Left ventricle myocardium superior (tissue), 1 donor: ENCODE measurements around the gene EDEM3. TPM values are rescaled to one million over a fixed set of nuclear protein-coding genes. Genes with fewer than 3 reads are reported as not detected.
"Not testable (repeated sequence)": the region's sequence is repeated elsewhere in the genome, so short reads cannot be mapped to it uniquely, and the experiment has no call there.

ENCODE experiments used
- ATAC-seq: fragments of 200-7000 bp; cut with Tn5 transposase; one replicate; pipeline ENCODE4 v1.9.1; 2020; ENCODE audit warnings: mild to moderate bottlenecking, moderate library complexity
- DNase-seq: peaks from one replicate; pipeline ENCODE4 v3.0.0-alpha.2; 2020
- intact Hi-C: fragments of 100-400 bp; cut with micrococcal nuclease; formaldehyde crosslinking; loops from one replicate; pipeline ENCODE4 v1.11.0; 2022
- long read RNA-seq: library from polyadenylated mRNA; unstranded; transcript quantifications from one replicate; pipeline ENCODE4 v2.0.0, GENCODE V29; 2021
- total RNA-seq: library from RNA; stranded (reverse); fragmentation: NEBNext Ultra II Directional; extraction: Animal tissue kit (Norgen Biotek cat#: 25700); gene quantifications from one replicate; pipeline ENCODE4 v1.2.1, GENCODE V29; 2021
- donor health status: DM: no; HTN: yes; CAD: no; lungs with severe emphysema.

Gene EDEM3
- 18.3 TPM for total RNA-seq
- long read RNA-seq, full-length matches to known transcripts, result 11 of 29 reads
- long read RNA-seq, partial matches to known transcripts, result 7 of 29 reads
- long read RNA-seq, other reads (novel, unspliced or antisense), result 11 of 29 reads

GRCh38 chr1:184754476-184755225 is at the start of gene EDEM3:
EDEM3 (minus strand) TSS chr1:184754858; CDS start chr1:184754646, 212 bp downstream.
- intact Hi-C loops, result no loop called here
- peak; percentile 98 for ATAC-seq

GRCh38 chr1:184804220-184804619 is 49.6 kb upstream of the EDEM3 start:
- no peak for ATAC-seq
- DNase-seq, result no peak
- intact Hi-C loops, result loop anchor here (2.0 kb wide), 1 partner anchor 179 kb away; no protein-coding TSS in a partner anchor

More at GRCh38 chr1:184754476-184755225, at the start of gene EDEM3:
- peak; percentile 98 for DNase-seq

- ATAC-seq, result no peak
- no peak for DNase-seq
- intact Hi-C loops, result no loop called here
These were observed 48.5 kb upstream of the EDEM3 start for GRCh38 chr1:184803180-184803492.

- DNase-seq, result no peak
- intact Hi-C loops, result no loop called here
- no peak for ATAC-seq
These were observed 47.9 kb upstream of the EDEM3 start for GRCh38 chr1:184802354-184803179.

GRCh38 chr1:184801503-184801902 is 46.8 kb upstream of the EDEM3 start:
- DNase-seq (no peak), ATAC-seq (no peak)
- intact Hi-C loops, result no loop called here

- ATAC-seq, result no peak
- no peak for DNase-seq
- intact Hi-C loops, result no loop called here
These were observed 46.2 kb upstream of the EDEM3 start for GRCh38 chr1:184800876-184801275.

GRCh38 chr1:184793967-184794366 is 39.3 kb upstream of the EDEM3 start:
- intact Hi-C loops, result no loop called here
- no peak for ATAC-seq

GRCh38 chr1:184792450-184792969 is 37.9 kb upstream of the EDEM3 start:
- intact Hi-C loops, result no loop called here
- peak; percentile 89 for ATAC-seq

More at GRCh38 chr1:184793967-184794366, 39.3 kb upstream of the EDEM3 start:
- no peak for DNase-seq

GRCh38 chr1:184791550-184791900 is 36.9 kb upstream of the EDEM3 start:
- no peak for DNase-seq
- ATAC-seq, result no peak
- intact Hi-C loops, result no loop called here

More at GRCh38 chr1:184792450-184792969, 37.9 kb upstream of the EDEM3 start:
- DNase-seq, result peak; percentile 69

GRCh38 chr1:184790642-184791549 is 36.2 kb upstream of the EDEM3 start:
- no peak for ATAC-seq
- intact Hi-C loops, result no loop called here
- no peak for DNase-seq

GRCh38 chr1:184789884-184790283 is 35.2 kb upstream of the EDEM3 start:
- no peak for ATAC-seq
- intact Hi-C loops, result no loop called here
- DNase-seq, result no peak

- no peak for ATAC-seq
- intact Hi-C loops, result no loop called here
- no peak for DNase-seq
These were observed 34.3 kb upstream of the EDEM3 start for GRCh38 chr1:184788970-184789369.

GRCh38 chr1:184785529-184785928 is 30.9 kb upstream of the EDEM3 start:
- intact Hi-C loops, result no loop called here
- DNase-seq, result no peak
- ATAC-seq, result no peak

GRCh38 chr1:184783723-184784122 is 29.1 kb upstream of the EDEM3 start:
- ATAC-seq, DNase-seq, intact Hi-C loops: not testable (repeated sequence)

- intact Hi-C loops, result no loop called here
- ATAC-seq, result no peak
These were observed 27.3 kb upstream of the EDEM3 start for GRCh38 chr1:184781941-184782340.

GRCh38 chr1:184775885-184776284 is 21.2 kb upstream of the EDEM3 start:
- no peak for ATAC-seq

More at GRCh38 chr1:184781941-184782340, 27.3 kb upstream of the EDEM3 start:
- no peak for DNase-seq

GRCh38 chr1:184775329-184775728 is 20.7 kb upstream of the EDEM3 start:
- ATAC-seq (no peak), DNase-seq (no peak)
- intact Hi-C loops, result no loop called here

More at GRCh38 chr1:184775885-184776284, 21.2 kb upstream of the EDEM3 start:
- intact Hi-C loops, result no loop called here
- no peak for DNase-seq

- ATAC-seq, result no peak
- no peak for DNase-seq
- intact Hi-C loops, result no loop called here
These were observed 19.2 kb upstream of the EDEM3 start for GRCh38 chr1:184773762-184774320.
